K562 (cell line): ENCODE data around the gene DCAF5. TPM values are rescaled to one million over a fixed set of nuclear protein-coding genes. Genes with fewer than 3 reads are reported as not detected.
"Not testable (repeated sequence)": the region's sequence is repeated elsewhere in the genome, so short reads cannot be mapped to it uniquely, and the experiment has no call there.

Experiments used
- ATAC-seq: fragments of 200-7000 bp; cut with Tn5 transposase; 3 replicates; pipeline ENCODE4 v1.9.1; 2020; ENCODE audit warnings: moderate library complexity
- BruUV-seq: library from RNA; stranded (reverse); fragments of 400-500 nt; replicated peaks from 2 replicates; lab custom pipeline; 2021; lab: Mats Ljungman, UMichigan
- CTCF ChIA-PET: fragments of 300-600 bp; formaldehyde crosslinking; extraction: SDS; loops from one replicate; lab custom pipeline; 2021; ENCODE audit warnings: low intra/inter-chr PET ratio; lab: Yijun Ruan, JAX
- POLR2A ChIA-PET: fragments of 300-600, 350-650 bp; sonication (Branson Sonifier 250); formaldehyde crosslinking; extraction: SDS; loops from one replicate; lab custom pipeline; 2021; ENCODE audit warnings: antibody characterized with exemption, inconsistent platforms; lab: Yijun Ruan, JAX
- DNase-seq, 4 experiments: peaks; one replicate each; pipeline versions ENCODE4 v3.0.0 to v3.0.0-alpha.2; 2011 to 2018; ENCODE audit warnings: low spot score in 3 of 4, mixed read lengths in 3 of 4; ENCODE audit errors: extremely low read depth in 1 of 4
- FAIRE-seq: peaks from 2 replicates; lab custom pipeline; 2011; peaks lifted over from hg19 to GRCh38; lab: Jason Lieb, UNC
- H2AFZ ChIP-seq: 2 replicates; pipeline ENCODE4 v1.6.0; 2011; ENCODE audit warnings: low read depth, low read length, control low read depth, inconsistent platforms
- H3K27ac ChIP-seq: fragments of 200-600 bp; 3 replicates; pipeline ENCODE4 v1.8.0; 2011; ENCODE audit warnings: low read depth, mild to moderate bottlenecking, control low read depth, inconsistent platforms, low read length, moderate library complexity, mixed read lengths; ENCODE audit errors: extremely low read depth
- H3K27me3 ChIP-seq, 2 experiments: fragments of 300-600 bp in 1 of 2; 2 replicates in 1 of 2; 3 replicates in 1 of 2; pipeline versions ENCODE4 v1.6.0 to v1.8.0; 2011; ENCODE audit warnings: inconsistent platforms in 2 of 2, low read length in 2 of 2, mild to moderate bottlenecking in 1 of 2, mixed read lengths in 1 of 2, moderate library complexity in 1 of 2; ENCODE audit not compliant: control insufficient read depth in 2 of 2, insufficient read depth in 2 of 2
- H3K36me3 ChIP-seq: fragments of 300-600 bp; 3 replicates; pipeline ENCODE4 v1.8.0; 2011; ENCODE audit warnings: mild to moderate bottlenecking, low read length, inconsistent platforms; ENCODE audit not compliant: control insufficient read depth, insufficient read depth
- H3K4me1 ChIP-seq, 2 experiments: fragments of 200-600 bp in 1 of 2; replicated peaks in 1 of 2; 2 replicates in 1 of 2; 3 replicates in 1 of 2; pipeline versions ENCODE4 v1.5.1 to v1.8.0; 2011; ENCODE audit warnings: inconsistent platforms in 2 of 2, low read length in 2 of 2, mild to moderate bottlenecking in 1 of 2, mixed read lengths in 1 of 2, moderate library complexity in 1 of 2; ENCODE audit not compliant: control insufficient read depth in 2 of 2, insufficient read depth in 2 of 2
- H3K4me2 ChIP-seq: 2 replicates; pipeline ENCODE4 v1.6.1; 2011; ENCODE audit warnings: low read length, control low read depth, inconsistent platforms, mixed read lengths; ENCODE audit not compliant: insufficient read depth
- H3K4me3 ChIP-seq: fragments of 200-600 bp; sonication (generic), shearing (Covaris generic); 2 replicates; pipeline ENCODE4 v1.5.1; 2016; ENCODE audit warnings: control low read depth, inconsistent platforms
- H3K79me2 ChIP-seq: fragments of 200-600 bp; 3 replicates; pipeline ENCODE4 v1.8.0; 2011; ENCODE audit warnings: low read length, inconsistent platforms; ENCODE audit not compliant: control insufficient read depth, insufficient read depth
- H3K9ac ChIP-seq, 2 experiments: 2 replicates each; pipeline versions ENCODE4 v1.6.0 to v1.6.1; 2011; ENCODE audit warnings: low read depth in 2 of 2, low read length in 2 of 2, control low read depth in 1 of 2, inconsistent platforms in 1 of 2, mild to moderate bottlenecking in 1 of 2, mixed read lengths in 1 of 2; ENCODE audit not compliant: insufficient read depth in 1 of 2
- H3K9me1 ChIP-seq: one replicate; pipeline ENCODE4 v1.6.0; 2011; ENCODE audit warnings: inconsistent platforms, mild to moderate bottlenecking, low read length, moderate library complexity; ENCODE audit not compliant: control insufficient read depth, insufficient read depth
- H3K9me3 ChIP-seq: replicated peaks from 2 replicates; pipeline ENCODE4 v1.5.1; 2011; ENCODE audit warnings: low read depth, low read length, inconsistent platforms; ENCODE audit not compliant: control insufficient read depth, insufficient read depth
- H4K20me1 ChIP-seq: replicated peaks from 2 replicates; pipeline ENCODE4 v1.6.1; 2011; ENCODE audit warnings: low read length, inconsistent platforms, mixed read lengths; ENCODE audit not compliant: control insufficient read depth, insufficient read depth
- GABPB2 ChIP-seq: fragments of 250-450 bp; sonication (Bioruptor Pico); conservative IDR thresholded peaks from 2 replicates; pipeline ENCODE4 v1.5.1; 2021; ENCODE audit warnings: mild to moderate bottlenecking
- NR1H2 ChIP-seq: sonication (generic); formaldehyde crosslinking; IDR thresholded peaks from 2 replicates; pipeline ENCODE4 v1.4.0; 2020; ENCODE audit warnings: mild to moderate bottlenecking, missing genetic modification reagents
- PML ChIP-seq: IDR thresholded peaks from 2 replicates; pipeline ENCODE4 v1.6.1; 2012; ENCODE audit warnings: low read length, inconsistent platforms
- TRIM25 ChIP-seq: fragments of 450-650 bp; IDR thresholded peaks from 2 replicates; pipeline ENCODE4 v1.7.0; 2016; ENCODE audit warnings: borderline replicate concordance
- ZNF146 ChIP-seq: IDR thresholded peaks from one replicate; pipeline ENCODE4 v1.6.1; 2018; ENCODE audit warnings: missing compliant biosample characterization; ENCODE audit not compliant: unreplicated experiment
- WGBS: fragments of 100-300 bp; shearing (Covaris generic); methylation state at CpG from one replicate; pipeline ENCODE4 v1.1.6; 2016; ENCODE audit warnings: low coverage, mixed read lengths; ENCODE audit not compliant: insufficient coverage; ENCODE audit errors: missing lambda C conversion rate; 5-methylcytosine and 5-hydroxymethylcytosine counted together
- in situ Hi-C: fragments of 300-500 bp; cut with MboI; formaldehyde crosslinking; loops from 4 replicates; pipeline ENCODE4 v1.15.0; 2018; ENCODE audit warnings: inconsistent platforms, mixed read lengths
- intact Hi-C: fragments of 100-400 bp; cut with micrococcal nuclease; formaldehyde crosslinking; loops from 2 replicates; pipeline ENCODE4 v1.14.2; 2022
- polyA plus RNA-seq, 8 experiments: library from polyadenylated mRNA; depleted of rRNA in 4 of 8; stranded (reverse) in 5 of 8; unstranded in 3 of 8; fragments of >200 nt; fragmentation: Nextera tagmentation in 2 of 8; fragmentation: Illumina TruSeq in 1 of 8; extraction: Ambion mirVana in 2 of 8; extraction: Trizol in 1 of 8; gene quantifications; 2 replicates each; pipeline versions ENCODE4 v1.2.1 to v1.2.3, GENCODE V29; 2011 to 2014; ENCODE audit warnings: inconsistent platforms in 1 of 8, missing spikeins in 1 of 8
- total RNA-seq, 7 experiments: library from RNA; depleted of rRNA in 6 of 7; stranded (reverse); fragments of >200 nt in 6 of 7; fragmentation: Illumina TruSeq in 2 of 7; extraction: Trizol in 2 of 7; gene quantifications; 2 replicates each; pipeline versions ENCODE4 v1.2.1 to v1.2.3, GENCODE V29; 2011 to 2021; ENCODE audit warnings: low replicate concordance in 1 of 7
- TF ChIP-seq, protein P1 (sequence below): fragments of 450-650 bp; IDR thresholded peaks from 2 replicates; pipeline ENCODE4 v1.6.1; 2017; ENCODE audit warnings: mild to moderate bottlenecking, moderate library complexity

The DCAF5 gene
- total and polyA plus RNA-seq, 9 of the 15 experiments (the other 6 are each of a cell fraction or from before 2014, with no cell fraction given) = 5.6 to 24.1 (median 12.7) TPM

DNA sequence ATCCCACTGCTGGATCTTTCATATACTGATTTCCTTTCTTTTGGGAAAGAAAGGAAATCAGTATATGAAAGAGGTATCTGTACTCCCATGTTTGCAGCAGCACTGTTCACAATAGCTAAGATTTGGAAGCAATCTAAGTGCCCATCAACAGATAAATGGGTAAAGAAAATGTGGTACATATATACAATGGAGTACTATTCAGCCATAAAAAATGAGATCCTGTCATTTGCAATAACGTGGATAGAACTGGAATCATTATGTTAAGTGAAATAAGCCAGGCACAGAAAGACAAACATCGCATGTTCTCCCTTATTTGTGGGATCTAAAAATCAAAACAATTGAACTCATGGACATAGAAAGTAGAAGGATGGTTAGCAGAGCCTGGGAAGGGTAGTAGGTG is 12.9 kb upstream of the DCAF5 start:
- intact Hi-C loops, POLR2A ChIA-PET, BruUV-seq, H3K27ac ChIP-seq, H3K9me3 ChIP-seq, in situ Hi-C loops, FAIRE-seq, H3K4me1 ChIP-seq, H2AFZ ChIP-seq, H3K27me3 ChIP-seq, DNase-seq, H3K9me1 ChIP-seq, H3K79me2 ChIP-seq, H3K4me3 ChIP-seq, CTCF ChIA-PET, H4K20me1 ChIP-seq, H3K4me2 ChIP-seq, H3K9ac ChIP-seq, ATAC-seq, H3K36me3 ChIP-seq: not testable (repeated sequence)
- WGBS = 0% methylated on average over 2 of the region's 2 CpGs
- peak; percentile 44 for TF ChIP-seq ZNF146 (CRISPR knock-in tag)

DNA sequence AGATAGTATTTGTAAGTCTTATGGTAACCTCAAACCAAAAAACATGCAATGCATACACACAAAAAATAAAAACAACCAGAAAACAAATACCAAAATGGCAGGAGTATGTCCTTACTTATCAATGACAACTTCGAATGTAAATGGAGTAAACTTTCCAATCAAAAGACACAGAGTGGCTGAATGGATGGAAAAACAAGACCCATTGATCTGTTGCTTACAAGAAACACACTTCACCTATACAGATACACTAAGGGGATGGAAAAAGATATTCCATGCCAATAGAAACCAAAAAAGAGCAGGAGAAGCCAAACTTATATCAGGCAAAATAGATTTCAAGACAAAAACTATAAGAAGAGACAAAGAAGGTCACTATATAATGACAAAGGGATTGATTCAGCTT is 8.7 kb upstream of the DCAF5 start:
- POLR2A ChIA-PET = no interaction called here
- no peak for FAIRE-seq

More for the DNA sequence above, 8.7 kb upstream of the DCAF5 start:
- H2AFZ ChIP-seq = no peak overlapping the region
- H3K9ac ChIP-seq = no peak overlapping the region
- no peak for ATAC-seq
- H3K9me3 ChIP-seq = no peaks in the 10 kb centered on the region
- no peak overlapping the region for H3K27ac ChIP-seq
- H3K4me1 ChIP-seq = no peaks in the 10 kb centered on the region
- in situ Hi-C loops = no loop called here
- H3K9me1 ChIP-seq = no peaks in the 10 kb centered on the region
- H4K20me1 ChIP-seq = no peaks in the 10 kb centered on the region
- no TSS peak for BruUV-seq
- no peaks in the 10 kb centered on the region for H3K36me3 ChIP-seq
- H3K4me3 ChIP-seq = no peak overlapping the region
- H3K79me2 ChIP-seq = no peaks in the 10 kb centered on the region
- intact Hi-C loops = no loop called here
- WGBS = 0% methylated on average over 1 of the region's 1 CpG
- H3K27me3 ChIP-seq = no peaks in the 10 kb centered on the region
- CTCF ChIA-PET = no interaction called here
- H3K4me2 ChIP-seq = no peak overlapping the region
- no peak for TF ChIP-seq TRIM25
- no peak for TF ChIP-seq GABPB2 (CRISPR knock-in tag)
- no peak for TF ChIP-seq NR1H2 (CRISPR knock-in tag)
- TF ChIP-seq, protein P1, sequence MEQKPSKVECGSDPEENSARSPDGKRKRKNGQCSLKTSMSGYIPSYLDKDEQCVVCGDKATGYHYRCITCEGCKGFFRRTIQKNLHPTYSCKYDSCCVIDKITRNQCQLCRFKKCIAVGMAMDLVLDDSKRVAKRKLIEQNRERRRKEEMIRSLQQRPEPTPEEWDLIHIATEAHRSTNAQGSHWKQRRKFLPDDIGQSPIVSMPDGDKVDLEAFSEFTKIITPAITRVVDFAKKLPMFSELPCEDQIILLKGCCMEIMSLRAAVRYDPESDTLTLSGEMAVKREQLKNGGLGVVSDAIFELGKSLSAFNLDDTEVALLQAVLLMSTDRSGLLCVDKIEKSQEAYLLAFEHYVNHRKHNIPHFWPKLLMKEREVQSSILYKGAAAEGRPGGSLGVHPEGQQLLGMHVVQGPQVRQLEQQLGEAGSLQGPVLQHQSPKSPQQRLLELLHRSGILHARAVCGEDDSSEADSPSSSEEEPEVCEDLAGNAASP = no peak
- TF ChIP-seq PML = no peak
- DNase-seq = no peak
